ENCODE results near the gene FKBP2.

- TF ChIP-seq, protein P1, sequence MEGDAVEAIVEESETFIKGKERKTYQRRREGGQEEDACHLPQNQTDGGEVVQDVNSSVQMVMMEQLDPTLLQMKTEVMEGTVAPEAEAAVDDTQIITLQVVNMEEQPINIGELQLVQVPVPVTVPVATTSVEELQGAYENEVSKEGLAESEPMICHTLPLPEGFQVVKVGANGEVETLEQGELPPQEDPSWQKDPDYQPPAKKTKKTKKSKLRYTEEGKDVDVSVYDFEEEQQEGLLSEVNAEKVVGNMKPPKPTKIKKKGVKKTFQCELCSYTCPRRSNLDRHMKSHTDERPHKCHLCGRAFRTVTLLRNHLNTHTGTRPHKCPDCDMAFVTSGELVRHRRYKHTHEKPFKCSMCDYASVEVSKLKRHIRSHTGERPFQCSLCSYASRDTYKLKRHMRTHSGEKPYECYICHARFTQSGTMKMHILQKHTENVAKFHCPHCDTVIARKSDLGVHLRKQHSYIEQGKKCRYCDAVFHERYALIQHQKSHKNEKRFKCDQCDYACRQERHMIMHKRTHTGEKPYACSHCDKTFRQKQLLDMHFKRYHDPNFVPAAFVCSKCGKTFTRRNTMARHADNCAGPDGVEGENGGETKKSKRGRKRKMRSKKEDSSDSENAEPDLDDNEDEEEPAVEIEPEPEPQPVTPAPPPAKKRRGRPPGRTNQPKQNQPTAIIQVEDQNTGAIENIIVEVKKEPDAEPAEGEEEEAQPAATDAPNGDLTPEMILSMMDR (IDR thresholded peaks at IDR 0.05), result no peak
- TF ChIP-seq EZH2 (IDR thresholded peaks at IDR 0.05), result no peak
- TF ChIP-seq EZH2phosphoT487 (IDR thresholded peaks at IDR 0.05), result no peak
Observed at GRCh38 chr11:64244966-64245365, 4.1 kb downstream of the FKBP2 start.
